OCI-LY7 (cell line): ENCODE measurements around the gene MTHFD1L. TPM values are rescaled to one million over a fixed set of nuclear protein-coding genes. Genes with fewer than 3 reads are reported as not detected.

ENCODE experiments used
- BruUV-seq: library from RNA; stranded (reverse); fragments of 400-500 nt; replicated peaks from 2 replicates; lab custom pipeline; 2021; lab: Mats Ljungman, UMichigan
- CTCF ChIA-PET: fragments of 300-600 bp; sonication (Branson Sonifier 250); formaldehyde crosslinking; loops from one replicate; lab custom pipeline; 2022; ENCODE audit warnings: antibody characterized with exemption; ENCODE audit not compliant: unreplicated experiment; lab: Charles Lee
- POLR2A ChIA-PET: fragments of 300-600 bp; sonication (Branson Sonifier 250); formaldehyde crosslinking; loops from one replicate; lab custom pipeline; 2022; ENCODE audit warnings: antibody characterized with exemption; lab: Charles Lee
- DNase-seq: peaks from one replicate; pipeline ENCODE4 v3.0.0-alpha.2; 2015; ENCODE audit warnings: low spot score
- H2AFZ ChIP-seq: fragments of 200-600 bp; sonication (generic), shearing (Covaris generic); 2 replicates; pipeline ENCODE4 v1.6.1; 2014; ENCODE audit warnings: mild to moderate bottlenecking, antibody characterized with exemption, low read length, moderate library complexity
- H3K27ac ChIP-seq: fragments of 200-600 bp; sonication (generic); 2 replicates; pipeline ENCODE4 v1.5.1; 2014; ENCODE audit warnings: mixed run types, low read depth, mild to moderate bottlenecking, moderate library complexity, low read length, inconsistent platforms; ENCODE audit not compliant: poor library complexity, severe bottlenecking
- H3K36me3 ChIP-seq: fragments of 200-600 bp; sonication (generic); 2 replicates; pipeline ENCODE4 v1.6.1; 2014; ENCODE audit warnings: mild to moderate bottlenecking, antibody characterized with exemption, low read length, moderate library complexity, mixed read lengths; ENCODE audit not compliant: insufficient read depth
- H3K4me1 ChIP-seq: fragments of 200-600 bp; sonication (generic); 2 replicates; pipeline ENCODE4 v1.5.1; 2014; ENCODE audit warnings: mild to moderate bottlenecking, low read length; ENCODE audit not compliant: insufficient read depth, poor library complexity, severe bottlenecking
- H3K4me2 ChIP-seq: fragments of 200-600 bp; sonication (generic); 2 replicates; pipeline ENCODE4 v1.6.1; 2014; ENCODE audit warnings: mild to moderate bottlenecking, low read length
- H3K4me3 ChIP-seq: fragments of 200-600 bp; sonication (generic); 2 replicates; pipeline ENCODE4 v1.5.1; 2014; ENCODE audit warnings: mild to moderate bottlenecking, low read depth, low read length; ENCODE audit not compliant: poor library complexity, severe bottlenecking
- H3K79me2 ChIP-seq: fragments of 200-600 bp; sonication (generic); 2 replicates; pipeline ENCODE4 v1.6.1; 2016; ENCODE audit warnings: low read depth, mild to moderate bottlenecking, low read length, moderate library complexity, mixed read lengths; ENCODE audit not compliant: insufficient read depth
- H3K9me2 ChIP-seq: fragments of 200-600 bp; sonication (generic); 2 replicates; pipeline ENCODE4 v1.6.1; 2016; ENCODE audit warnings: mild to moderate bottlenecking, low read length, mixed read lengths; ENCODE audit not compliant: insufficient read depth
- H3K9me3 ChIP-seq: fragments of 200-600 bp; sonication (generic); 2 replicates; pipeline ENCODE4 v1.6.1; 2014; ENCODE audit warnings: mild to moderate bottlenecking, mixed run types, low read length, mixed read lengths
- H4K20me1 ChIP-seq: fragments of 200-600 bp; sonication (generic); 2 replicates; pipeline ENCODE4 v1.6.1; 2014; ENCODE audit warnings: mild to moderate bottlenecking, antibody characterized with exemption, low read length, moderate library complexity, mixed read lengths; ENCODE audit not compliant: insufficient read depth
- EZH2phosphoT487 ChIP-seq: fragments of 200-600 bp; sonication (generic); IDR thresholded peaks from 2 replicates; pipeline ENCODE4 v1.6.1; 2018; ENCODE audit warnings: low read depth, borderline replicate concordance, mild to moderate bottlenecking, mixed run types, antibody characterized with exemption, low read length, moderate library complexity, mixed read lengths
- intact Hi-C: fragments of 100-400 bp; cut with micrococcal nuclease; formaldehyde crosslinking; loops from one replicate; pipeline ENCODE4 v1.10.0; 2022; ENCODE audit not compliant: unreplicated experiment
- total RNA-seq, 2 experiments: library from RNA; depleted of rRNA in 1 of 2; stranded (reverse); fragments of >200 nt in 1 of 2; shearing (Covaris generic) in 1 of 2; gene quantifications; 2 replicates each; pipeline ENCODE4 v1.2.3, GENCODE V29; 2014 to 2022
- TF ChIP-seq, protein P1 (sequence below): fragments of 200-600 bp; sonication (generic); conservative IDR thresholded peaks from 2 replicates; pipeline ENCODE4 v1.5.1; 2014; ENCODE audit warnings: mild to moderate bottlenecking, antibody characterized with exemption, low read length, moderate library complexity, mixed read lengths

Gene MTHFD1L
- total RNA-seq, 2 experiments from 2014 or later = 68.4 to 144 TPM

DNA sequence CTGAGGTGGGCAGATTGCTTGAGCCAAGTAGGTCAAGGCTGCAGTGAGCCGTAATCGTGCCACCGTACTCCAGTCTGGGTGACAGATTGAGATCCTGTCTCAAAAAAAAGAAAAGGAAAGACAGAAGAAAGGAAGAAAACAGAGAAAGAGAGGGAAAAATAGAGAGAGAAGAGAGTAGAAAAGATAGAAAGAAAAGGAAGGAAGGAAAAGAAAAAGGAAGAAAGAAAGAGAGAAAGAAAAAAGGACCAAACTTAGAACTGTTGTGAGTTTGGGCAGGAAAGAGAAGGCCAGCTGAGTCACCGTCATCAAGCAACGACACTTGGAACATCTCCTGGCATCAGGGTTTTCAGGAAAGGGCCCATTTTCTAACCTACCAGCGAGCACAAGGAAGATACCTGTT is 278.3 kb downstream of the MTHFD1L start:
- Histone ChIP-seq H4K20me1 (no peaks in the 10 kb centered on the region), H3K4me2 (no peak overlapping the region), H3K9me2 (no peaks in the 10 kb centered on the region), H3K4me3 (no peak overlapping the region), H3K4me1 (no peaks in the 10 kb centered on the region), H3K79me2 (no peaks in the 10 kb centered on the region), H3K9me3 (no peaks in the 10 kb centered on the region), H3K36me3 (no peaks in the 10 kb centered on the region), H2AFZ (no peak overlapping the region), H3K27ac (no peak overlapping the region)
- CTCF ChIA-PET = no interaction called here
- POLR2A ChIA-PET = interaction anchor here (0.7 kb wide), 2 partner anchors 174 to 222 kb away, joined by 3 read pairs; no protein-coding TSS in a partner anchor
- TF ChIP-seq, protein P1, sequence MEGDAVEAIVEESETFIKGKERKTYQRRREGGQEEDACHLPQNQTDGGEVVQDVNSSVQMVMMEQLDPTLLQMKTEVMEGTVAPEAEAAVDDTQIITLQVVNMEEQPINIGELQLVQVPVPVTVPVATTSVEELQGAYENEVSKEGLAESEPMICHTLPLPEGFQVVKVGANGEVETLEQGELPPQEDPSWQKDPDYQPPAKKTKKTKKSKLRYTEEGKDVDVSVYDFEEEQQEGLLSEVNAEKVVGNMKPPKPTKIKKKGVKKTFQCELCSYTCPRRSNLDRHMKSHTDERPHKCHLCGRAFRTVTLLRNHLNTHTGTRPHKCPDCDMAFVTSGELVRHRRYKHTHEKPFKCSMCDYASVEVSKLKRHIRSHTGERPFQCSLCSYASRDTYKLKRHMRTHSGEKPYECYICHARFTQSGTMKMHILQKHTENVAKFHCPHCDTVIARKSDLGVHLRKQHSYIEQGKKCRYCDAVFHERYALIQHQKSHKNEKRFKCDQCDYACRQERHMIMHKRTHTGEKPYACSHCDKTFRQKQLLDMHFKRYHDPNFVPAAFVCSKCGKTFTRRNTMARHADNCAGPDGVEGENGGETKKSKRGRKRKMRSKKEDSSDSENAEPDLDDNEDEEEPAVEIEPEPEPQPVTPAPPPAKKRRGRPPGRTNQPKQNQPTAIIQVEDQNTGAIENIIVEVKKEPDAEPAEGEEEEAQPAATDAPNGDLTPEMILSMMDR = no peak
- TF ChIP-seq EZH2phosphoT487 = no peak
- intact Hi-C loops = no loop called here
- DNase-seq = no peak
- no TSS peak for BruUV-seq

DNA sequence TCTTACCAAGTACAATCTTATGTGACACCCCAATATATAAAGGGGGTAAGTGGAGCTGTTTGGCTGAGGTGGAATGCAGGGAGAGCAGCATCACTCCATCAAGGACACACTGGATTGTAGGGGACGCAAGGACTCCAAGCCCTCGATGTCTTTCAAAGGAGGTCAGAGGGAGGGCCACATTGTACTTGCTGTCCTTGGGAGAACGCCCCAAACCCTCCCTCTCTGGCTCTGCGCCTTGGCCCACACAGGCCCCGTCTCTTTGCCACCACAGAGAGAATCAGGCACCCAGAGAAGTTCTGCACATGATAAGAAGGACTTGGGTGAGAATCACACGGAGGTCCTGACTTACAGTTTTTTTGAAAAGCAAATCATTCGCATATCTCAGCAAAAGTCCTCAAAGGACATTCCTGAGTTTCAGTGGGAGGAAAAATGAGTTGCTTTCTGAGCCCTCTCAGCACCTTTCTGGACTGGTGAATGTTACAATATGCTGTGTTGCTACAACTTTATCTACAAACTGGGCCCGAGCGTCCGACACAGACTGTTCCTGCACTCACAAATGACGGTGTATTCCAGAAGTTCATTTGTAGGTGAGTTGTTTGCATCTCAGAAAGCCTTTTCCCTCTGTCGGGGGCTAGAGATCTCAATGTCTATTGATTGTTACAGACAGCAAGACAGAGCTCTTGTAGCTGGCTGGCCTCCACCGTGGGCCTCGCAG is 281.8 kb downstream of the MTHFD1L start:
- TF ChIP-seq, protein P1 = no peak
- TF ChIP-seq EZH2phosphoT487 = no peak
- Histone ChIP-seq H2AFZ (no peak overlapping the region), H3K9me2 (no peaks in the 10 kb centered on the region), H3K36me3 (no peaks in the 10 kb centered on the region), H3K9me3 (no peaks in the 10 kb centered on the region), H3K4me3 (no peak overlapping the region), H3K27ac (no peak overlapping the region), H3K79me2 (no peaks in the 10 kb centered on the region), H4K20me1 (no peaks in the 10 kb centered on the region), H3K4me1 (no peaks in the 10 kb centered on the region), H3K4me2 (no peak overlapping the region)
- DNase-seq = no peak
- intact Hi-C loops = no loop called here
- POLR2A ChIA-PET = no interaction called here
- BruUV-seq = no TSS peak
- CTCF ChIA-PET = no interaction called here

DNA sequence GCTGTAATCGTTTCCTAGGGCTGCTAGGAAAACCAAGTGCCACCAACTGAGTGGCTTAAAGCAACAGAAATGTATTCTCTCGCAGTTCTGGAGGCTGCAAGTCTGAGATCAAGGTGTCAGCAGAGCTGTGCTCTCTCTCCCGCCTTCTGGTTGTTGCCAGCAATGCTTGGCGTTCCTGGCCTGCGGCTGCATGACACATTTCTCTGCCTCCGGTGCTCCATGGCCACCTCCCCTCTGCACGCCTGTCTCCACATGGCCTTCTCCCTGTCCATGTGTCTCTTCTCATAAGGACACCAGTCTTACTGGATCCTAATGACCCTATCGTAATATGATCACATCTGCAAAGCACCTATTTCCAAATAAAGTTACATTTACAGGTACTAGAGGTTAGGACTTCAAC is 282.6 kb downstream of the MTHFD1L start:
- no peak for DNase-seq
- no peaks in the 10 kb centered on the region for H3K9me3 ChIP-seq
- no peak overlapping the region for H2AFZ ChIP-seq
- BruUV-seq = no TSS peak
- no peaks in the 10 kb centered on the region for H3K79me2 ChIP-seq
- no peak overlapping the region for H3K27ac ChIP-seq
- H3K9me2 ChIP-seq = no peaks in the 10 kb centered on the region
- no peak overlapping the region for H3K4me2 ChIP-seq
- no peak overlapping the region for H3K4me3 ChIP-seq
- POLR2A ChIA-PET = no interaction called here
- H4K20me1 ChIP-seq = no peaks in the 10 kb centered on the region
- CTCF ChIA-PET = no interaction called here
- no peaks in the 10 kb centered on the region for H3K36me3 ChIP-seq
- no peaks in the 10 kb centered on the region for H3K4me1 ChIP-seq
- no peak for TF ChIP-seq EZH2phosphoT487
- TF ChIP-seq, protein P1 = no peak
- intact Hi-C loops = no loop called here
